ENCODE measurements around the gene SLC5A11.

- TF ChIP-seq CTCF (conservative IDR thresholded peaks at IDR 0.05 in 1 of 2, IDR thresholded peaks at IDR 0.05 in 1 of 2; ENCODE audit: extremely low read depth in 1 of 2, insufficient read depth in 1 of 2, low read depth in 1 of 2, low read length in 2 of 2) (no peak), EZH2 (IDR thresholded peaks at IDR 0.05; ENCODE audit: borderline replicate concordance, low read length) (no peak)
Observed at GRCh38 chr16:24944206-24944605, 98.4 kb downstream of the SLC5A11 start.
